ENCODE results near the gene LTN1.

LTN1 gene

DNA sequence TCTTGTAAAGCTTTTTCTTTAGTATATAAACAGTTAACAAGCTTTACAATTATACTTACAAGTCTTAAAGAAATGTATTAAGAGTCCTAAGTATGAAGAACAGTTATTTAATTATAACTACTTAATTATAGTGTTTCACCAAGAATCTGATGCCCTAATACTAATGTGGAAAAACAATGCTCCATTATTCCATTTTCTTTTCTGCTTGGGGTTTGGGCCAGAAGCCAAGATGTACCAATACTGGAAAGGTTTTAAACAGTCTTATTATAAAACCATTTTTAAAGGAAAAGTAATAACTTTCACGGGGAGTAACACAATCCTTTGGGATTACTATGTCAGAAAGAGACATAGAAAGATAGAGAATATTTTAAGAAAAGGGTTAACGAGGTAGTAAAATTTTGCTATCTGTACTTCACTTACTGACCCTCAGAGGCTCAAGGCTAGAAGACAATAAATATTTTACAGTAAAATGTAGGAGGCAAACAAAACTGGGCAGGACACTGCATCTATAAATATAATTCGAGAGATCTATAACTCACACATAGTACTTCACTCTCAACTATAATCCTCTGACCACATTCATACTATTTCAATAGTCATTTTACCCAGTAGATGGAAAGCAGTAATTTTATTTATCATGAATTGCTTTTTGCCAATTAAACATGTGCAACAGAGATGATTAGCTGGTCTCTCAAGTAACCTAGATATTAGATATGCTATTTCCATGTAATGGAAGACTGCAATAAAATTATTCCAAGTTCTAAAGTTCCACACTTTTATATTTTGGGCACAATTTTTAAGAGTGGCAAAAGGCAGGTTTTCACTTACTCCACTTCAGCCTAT is 63.9 kb downstream of the LTN1 start:
- no peak for DNase-seq

DNA sequence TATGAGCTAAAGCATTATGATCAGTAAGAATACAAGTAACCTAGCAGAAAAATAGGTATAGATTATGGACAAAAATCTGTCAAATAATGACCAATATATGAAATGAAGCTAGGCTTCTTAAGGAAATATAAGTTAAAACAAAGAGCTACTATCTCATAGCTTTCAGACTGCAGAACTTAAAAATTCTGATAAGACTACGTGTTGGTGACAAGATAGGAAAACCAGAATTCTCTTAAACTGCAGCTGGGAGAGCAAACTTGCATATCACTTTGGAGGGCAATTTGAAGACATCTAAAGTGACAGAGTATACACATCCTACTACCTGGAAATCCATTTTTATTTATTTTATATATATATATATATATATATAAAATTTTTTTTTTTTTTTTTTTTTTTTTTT is 65.5 kb downstream of the LTN1 start:
- DNase-seq, result no peak

DNA sequence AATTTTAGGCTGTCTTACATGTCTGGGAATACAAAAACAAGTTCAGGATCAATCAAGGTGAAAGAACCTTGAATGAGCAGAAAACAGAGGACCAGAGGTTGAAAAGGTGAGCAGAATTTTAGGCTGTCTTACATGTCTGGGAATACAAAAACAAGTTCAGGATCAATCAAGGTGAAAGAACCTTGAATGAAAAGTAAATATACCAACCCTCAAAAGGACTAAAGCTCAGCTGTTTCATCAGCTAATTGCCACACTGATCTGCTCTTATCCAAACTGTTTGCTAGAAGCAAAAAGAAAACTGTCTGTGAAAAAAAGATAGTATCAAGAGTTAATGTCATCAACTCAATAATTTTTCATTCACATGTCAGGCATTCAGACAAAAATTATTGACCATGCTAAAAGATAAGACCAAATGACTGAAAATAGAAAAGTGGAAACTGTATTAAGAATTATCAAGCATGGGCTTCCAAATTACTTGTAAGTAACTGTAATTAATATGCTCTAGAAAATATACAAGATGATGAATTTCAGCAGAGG is 69.2 kb downstream of the LTN1 start:
- no peak for DNase-seq

DNA sequence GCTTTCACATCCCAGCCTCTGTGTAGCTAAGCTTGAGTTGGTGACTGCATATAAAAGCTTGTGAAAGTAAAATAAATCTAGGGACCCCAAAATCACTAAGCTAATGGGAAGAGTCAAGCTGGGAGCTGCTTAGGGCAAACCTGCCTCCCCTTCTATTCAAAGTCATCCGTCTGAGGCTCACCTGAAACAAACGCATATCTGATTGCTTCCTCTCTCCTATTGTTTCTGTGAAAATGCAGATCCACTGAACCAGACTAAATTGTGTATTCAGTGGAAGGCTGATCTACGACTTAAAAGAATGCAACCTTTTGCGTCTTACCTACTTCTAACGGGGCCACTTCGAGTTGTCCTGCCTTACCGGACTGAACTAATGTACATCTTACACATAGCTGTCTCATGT is 70.3 kb downstream of the LTN1 start:
- DNase-seq, result no peak

DNA sequence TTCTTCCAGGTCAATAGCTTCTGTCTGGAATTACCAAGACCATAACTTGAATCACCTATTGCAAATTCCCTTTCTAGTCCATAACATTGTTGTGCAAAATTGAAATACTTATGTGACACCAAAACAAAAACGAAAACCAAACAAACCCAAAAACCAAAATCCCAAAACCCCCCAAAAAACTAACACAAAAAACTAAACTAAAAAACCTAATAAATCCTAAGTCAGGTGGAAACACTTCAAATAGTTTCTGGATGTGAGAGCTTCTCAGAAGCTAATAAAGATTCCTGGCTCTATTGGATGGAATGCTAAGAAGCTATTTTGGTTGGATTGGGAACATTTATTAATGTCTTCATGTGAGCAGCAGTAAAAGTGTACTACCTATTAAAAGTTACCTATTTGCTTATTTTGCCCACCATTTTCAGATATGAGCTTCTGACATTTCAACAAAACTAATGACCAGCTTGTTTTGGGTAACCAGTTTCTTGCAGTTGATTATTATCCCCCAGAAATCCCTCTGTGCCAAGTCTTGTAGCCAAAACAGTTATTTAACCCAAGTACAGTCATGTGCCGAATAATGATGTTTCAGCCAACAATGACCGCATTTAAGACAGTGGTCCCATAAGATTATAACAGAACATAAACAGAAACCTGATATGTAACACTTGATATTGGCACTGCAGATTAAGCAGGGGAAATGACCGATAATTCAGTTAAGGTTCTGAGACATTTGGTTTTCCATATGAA is 76.4 kb downstream of the LTN1 start:
- DNase-seq, result no peak

DNA sequence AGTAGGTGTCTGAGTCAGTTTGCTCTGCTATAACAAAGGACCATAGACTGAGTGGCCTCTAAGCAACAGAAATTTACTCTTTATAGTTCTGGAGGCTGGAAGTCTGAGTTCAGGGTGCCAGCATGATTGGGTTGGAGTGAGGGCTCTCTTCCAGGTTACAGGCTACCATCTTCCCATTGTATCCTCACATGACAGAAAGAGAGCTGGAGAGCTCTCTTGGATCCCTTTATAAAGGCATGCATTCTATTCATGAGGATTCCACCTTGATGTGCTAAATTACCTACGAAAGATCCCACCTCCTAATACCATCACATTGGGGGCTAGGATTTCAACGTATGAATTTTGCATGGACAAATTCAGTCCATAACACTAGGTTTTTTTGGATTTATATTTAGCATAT is 79.6 kb downstream of the LTN1 start:
- no peak for DNase-seq

DNA sequence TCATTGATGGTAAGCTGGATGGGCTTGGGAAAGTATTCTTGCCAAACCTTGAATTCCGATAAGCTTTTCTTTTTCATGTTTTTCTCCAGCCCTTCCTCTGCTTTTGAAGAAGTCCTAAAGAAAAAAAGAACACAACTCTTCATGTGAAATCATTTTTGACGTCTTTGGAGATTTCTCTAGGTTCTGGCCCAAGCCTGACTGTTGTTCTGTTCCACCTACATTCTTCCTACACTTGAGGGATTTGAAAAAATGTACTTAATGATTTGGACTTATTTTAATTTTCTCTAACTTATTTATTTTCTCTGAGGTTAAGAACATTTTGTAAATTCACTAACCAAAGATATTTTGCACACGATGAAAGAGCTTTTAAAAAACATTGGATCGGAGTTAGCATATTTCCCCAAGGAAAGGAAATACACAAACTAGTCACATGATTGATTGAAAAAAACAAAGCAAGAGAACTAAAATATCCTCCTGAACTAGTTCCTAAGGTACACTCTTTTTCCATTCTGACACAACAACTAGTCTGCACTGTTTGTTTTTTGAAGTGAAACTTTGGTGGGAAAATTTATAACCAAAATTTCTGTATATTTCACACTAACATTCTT is 82.3 kb downstream of the LTN1 start:
- no peak for DNase-seq

DNA sequence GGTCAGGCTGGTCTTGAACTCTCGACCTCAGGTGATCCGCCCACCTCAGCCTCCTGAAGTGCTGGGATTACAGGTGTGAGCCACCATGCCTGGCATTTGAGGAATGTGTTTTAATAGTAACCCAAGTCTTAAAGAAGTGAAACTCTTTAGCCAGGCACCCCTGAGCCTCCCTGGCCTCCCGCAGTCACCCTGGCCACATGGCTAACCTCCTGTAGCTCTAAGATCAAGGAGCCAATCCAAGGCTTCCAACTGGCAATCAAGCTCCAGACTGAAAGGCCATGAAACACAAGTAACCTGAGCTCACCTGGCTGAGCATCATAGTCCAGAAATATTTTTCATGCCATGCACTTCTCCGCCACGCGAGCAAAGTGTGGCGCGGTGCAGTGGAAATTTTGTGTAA is 84.3 kb downstream of the LTN1 start:
- DNase-seq, result no peak

DNA sequence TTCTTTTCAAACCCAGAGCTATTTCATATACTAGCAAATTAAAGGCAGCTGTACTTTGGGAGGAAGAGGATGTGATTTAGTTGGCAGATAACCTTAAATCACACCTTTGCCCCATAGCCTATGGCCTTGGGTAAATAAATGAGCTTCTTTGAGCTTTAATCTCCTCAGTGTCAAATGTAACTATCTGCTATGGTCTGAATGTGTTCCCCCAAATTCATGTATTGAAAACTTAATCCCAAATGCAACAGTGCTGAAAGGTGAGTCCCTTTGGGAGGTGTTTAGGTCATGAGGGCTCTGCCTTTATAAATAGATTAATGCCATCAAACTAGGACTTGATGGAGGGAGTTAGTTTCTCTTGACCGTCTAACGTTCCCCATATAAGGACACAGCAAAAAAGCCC is 85.8 kb downstream of the LTN1 start:
- DNase-seq, result no peak

DNA sequence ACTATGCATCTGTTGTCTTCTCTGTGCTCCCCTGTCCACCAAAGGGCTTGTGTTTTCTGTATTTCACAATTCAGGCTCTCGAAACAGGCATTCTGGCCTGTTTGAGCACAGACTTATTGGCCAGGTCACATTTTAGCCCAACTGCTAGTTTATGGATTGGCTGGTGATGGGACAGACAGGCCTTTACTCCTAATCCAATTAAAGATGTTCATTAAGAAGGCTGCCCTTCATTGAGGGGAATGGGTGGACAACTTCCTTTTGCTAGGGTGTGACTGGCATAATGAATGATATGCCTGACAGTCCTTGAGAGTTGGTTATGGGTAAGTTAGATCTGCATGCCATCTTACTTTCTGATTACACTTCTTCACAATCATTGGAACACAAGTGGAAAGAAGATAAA is 86.4 kb downstream of the LTN1 start:
- no peak for DNase-seq

DNA sequence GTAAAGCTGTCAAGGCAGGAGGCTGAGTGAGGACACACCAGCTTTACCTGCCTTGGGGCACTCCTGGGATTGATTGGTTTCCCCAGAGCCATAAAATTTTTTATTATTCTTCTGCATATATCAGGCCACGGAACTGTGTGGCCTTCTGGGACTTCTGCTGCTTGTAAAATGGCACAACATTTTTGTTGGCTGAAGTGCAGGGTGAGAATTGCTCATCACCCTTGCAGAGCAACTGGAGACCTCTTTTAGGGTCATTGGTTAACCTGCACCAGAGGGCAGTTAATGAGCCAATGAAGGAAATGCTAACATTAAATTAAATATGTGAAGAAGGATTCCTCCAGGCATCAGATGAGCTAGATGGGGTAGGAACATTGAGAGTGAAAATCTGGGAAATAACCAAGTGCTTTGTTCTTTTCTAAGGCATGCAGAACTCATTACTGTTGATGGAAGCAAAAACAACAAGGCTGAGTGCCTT is 87.7 kb downstream of the LTN1 start:
- DNase-seq, result no peak

DNA sequence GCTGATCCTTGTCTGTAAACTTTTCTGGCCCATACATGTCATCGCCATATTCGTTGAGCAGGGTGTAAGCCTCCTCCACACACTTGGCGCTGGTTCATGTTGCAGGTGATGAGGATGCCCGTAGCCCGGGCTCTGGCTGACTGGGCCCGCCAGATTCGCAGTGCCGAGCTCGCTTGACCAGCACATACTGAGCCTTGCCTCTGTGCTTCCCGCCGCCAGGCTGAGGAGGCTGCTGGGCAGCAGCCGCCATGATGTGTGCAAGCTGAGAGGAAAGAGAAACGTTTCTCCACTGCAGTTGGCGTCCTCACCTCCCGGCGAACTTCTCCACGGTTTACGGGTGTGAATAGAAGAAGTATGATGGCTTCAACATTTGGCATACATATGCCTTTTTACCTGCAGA is 89.2 kb downstream of the LTN1 start:
- no peak for DNase-seq

DNA sequence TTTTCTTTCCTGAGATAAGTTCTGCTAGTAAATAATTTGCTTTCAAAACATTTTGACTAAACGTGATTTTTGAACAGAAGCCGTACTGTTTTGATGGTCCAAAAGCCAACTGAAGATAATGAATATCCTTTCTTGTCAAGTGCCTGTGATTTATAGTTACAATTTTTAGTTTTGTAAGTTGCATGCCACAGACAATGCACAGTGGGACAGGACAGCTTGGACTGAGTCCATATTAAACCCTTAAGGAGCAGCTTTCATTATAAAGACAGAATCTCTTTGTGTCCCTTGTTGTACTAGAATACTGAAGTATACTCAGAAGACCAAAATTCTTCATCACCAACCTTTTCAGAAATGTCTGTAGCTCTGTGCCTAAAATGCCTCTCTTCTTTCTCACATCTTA is 92.2 kb downstream of the LTN1 start:
- DNase-seq, result no peak

DNA sequence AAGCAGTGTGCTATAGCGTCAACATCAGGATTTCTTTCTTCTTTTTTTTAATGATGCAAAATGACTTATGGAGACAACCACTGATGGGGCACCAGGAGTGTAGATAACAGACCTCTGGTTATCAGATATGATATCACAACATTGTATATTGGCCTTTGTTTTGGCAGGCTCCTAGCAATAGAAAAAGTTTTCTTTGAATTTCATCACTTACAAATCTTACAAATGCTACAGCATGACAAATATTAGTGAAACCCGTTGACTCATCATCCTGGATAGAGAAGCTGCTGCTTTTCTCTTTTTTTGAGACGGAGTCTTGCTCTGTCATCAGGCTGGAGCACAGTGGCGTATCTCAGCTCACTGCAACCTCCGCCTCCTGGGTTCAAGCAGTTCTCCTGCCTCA is 92.9 kb downstream of the LTN1 start:
- DNase-seq, result no peak

DNA sequence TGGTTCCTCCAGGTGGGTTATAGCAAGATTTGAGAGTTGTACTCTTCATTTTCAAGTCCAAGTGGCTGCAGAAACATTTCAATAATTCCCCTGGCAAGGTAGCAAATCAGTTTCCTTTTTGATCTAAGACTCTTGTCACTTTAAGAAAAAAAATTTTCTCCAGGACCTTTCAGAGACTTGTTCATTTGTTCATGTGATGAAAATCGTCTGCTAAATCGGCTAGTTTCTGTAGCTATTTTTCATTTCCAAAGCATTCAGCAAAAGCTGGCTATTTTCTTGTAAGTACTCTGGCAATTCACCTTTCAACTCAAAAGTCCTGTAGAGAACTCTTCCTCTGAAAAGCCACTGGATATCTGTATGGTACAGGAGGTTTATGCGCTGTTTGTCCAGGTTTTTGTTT is 93.5 kb downstream of the LTN1 start:
- no peak for DNase-seq

DNA sequence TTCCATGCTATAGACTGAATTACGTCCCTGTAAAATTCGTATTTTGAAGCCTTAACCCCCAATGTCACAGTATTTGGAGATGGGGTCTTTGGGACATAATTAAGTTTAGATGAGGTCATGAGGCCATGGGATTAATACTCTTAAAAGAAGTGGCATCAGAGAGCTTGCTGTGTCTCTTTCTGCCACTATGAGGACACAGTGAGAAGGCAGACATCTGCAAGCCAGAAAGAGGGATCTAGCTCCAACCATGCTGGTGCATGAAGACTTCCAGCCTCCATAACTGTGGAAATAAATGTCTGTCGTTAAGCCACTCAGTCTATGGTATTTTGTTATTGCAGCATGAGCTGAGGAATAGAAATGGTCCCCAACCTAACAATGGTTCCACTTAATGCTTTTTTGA is 99.0 kb downstream of the LTN1 start:
- no peak for DNase-seq

DNA sequence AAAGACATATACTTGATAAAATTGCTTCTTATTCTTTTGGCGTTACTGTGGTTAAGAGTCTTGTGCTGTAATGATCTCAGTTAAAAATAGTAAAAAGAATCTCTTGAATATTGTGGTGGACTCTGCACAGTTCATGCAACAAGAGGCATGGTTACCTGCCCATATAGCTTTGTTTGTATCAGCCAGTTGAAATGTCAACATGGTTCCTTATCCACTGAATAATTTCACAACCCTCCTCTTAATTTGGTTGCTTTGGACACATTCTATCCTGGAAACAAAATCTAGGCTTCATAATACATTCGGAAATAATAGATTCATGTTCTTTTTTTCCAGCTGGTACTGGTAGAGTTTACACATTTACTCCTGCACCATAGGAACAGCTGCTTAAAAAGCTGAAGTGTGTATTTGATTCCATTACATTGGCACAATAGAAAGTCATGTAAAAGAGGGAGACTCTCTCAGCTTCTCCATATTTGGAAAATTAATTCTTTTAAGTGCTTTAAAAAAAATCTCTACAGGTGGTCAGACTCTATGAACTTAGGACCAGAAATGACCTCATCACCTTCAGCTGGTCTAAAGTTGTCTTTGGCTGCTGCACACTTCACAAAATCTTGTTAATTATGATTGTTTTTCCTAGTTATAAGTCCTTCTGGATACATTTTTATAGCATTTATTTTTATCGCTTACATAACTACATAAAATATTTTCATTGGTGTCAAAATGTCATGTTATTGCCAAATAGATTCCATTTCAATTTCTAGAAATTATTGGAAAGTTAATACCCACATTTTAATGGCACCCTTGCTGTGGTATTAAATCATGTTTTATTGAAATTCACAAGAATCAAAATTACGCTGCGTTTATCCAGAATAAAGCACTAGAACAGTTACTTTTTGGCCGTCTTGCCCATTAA is 100.2 kb downstream of the LTN1 start:
- DNase-seq, result no peak

DNA sequence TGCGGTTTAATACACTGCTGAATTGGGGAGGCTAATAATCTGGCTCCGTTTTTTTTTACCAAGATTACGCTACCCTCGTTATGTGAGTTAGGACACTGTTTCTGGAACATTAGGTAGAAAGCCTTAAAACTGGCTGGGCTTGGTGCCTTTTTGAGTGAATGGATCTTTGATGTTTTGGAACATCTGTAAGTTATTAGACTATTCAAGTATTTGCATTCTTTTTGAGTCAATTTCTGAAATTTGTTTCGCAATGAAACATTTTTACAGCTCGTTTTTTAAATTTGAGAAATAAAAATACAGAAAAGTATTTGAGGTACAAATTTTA is 106.9 kb downstream of the LTN1 start:
- no peak for DNase-seq

DNA sequence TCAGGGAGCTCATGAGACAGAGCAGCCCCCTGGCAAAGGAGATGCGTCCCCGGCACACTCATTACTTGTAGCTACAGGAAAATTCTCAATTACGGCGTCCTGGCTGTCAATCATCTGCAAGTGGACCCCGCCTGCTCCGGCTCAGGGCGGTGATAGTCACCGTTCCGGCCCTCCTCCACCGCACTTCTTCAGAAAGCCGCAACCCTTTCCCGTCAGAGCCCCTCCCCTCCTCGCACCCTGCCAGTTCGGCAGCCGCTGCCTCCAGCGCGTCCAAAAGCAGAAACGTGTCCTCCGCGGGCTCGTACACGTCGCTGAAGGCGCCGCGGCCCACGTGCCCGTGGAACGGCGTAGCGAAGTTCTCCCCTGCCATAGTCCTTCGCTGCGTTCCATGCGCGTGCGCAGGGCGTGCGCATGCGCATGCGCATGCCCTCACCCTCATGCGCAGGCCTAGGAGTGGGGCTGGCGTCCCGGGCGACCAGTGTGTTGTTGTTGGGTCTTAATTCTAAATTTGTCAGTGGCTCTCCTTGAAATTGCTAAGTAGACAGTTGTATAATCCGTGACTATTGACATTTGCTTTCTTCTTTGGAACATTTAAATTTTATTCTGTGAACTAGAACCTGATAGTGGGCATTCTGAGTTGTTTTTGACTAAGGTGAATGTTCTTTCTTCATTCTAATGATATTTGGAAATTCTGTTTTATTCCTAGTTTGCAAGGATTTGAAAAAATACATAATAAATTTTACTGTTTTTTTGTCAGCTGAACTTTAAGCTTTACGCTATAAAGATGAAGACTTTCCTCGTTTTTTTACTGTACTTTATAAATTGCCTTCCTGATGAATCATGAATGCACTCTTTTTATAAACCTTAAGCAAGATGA is 107.5 kb downstream of the LTN1 start:
- DNase-seq, result peak; percentile 91

DNA sequence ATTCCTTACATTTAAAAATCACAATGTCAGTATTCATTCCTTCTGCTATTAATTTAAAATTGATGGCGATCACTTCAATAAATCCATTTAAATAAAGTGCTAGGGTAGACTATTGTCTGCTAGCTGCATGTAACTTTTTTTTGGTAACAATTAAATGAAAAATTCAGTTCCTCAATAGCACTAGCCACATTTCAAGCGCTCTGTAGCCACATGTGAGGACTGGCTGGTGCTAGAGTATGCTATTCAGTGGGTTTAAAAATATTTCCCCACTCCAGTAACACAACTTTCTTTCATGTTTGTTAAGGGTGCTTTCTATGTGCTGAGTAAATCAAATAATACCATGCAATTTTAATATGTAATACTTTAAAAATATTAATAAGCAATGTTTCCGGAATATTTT is 108.2 kb downstream of the LTN1 start:
- DNase-seq, result no peak

DNA sequence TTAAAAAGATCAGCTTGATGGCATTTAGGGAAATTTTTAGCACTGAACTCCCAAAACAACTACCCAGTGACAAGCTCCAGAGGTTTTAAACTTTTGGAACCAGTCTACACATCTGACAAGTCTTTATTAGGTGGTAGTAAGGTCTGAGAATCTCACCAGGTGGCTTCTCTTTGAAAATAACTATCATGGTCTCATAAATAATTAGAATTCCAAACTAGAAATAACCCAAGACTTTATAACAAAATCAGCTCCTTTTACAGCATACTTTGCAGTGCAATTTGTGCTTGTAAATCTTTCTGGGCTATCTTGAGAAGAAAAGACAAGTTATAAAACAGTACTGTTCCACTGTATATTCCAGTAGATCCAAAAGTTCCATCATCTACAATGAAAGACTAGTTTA is 108.7 kb downstream of the LTN1 start:
- DNase-seq, result no peak

DNA sequence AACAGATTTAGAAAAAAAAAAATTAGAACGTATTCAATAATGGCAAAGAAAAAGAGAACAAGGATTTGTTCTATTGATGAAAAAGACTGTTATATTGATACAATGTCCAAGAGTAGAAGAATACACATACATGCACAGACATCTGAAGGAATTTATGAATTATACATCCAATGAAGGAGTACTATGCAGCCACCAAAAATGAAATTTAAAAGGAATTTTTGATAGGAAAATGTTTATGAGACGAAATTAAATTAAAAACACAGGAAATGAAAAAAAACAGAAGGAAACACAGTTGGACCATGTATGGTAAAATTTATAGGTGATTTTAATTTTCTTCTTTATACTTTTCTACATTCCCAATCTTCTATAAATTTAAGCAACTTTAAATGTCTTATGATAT is 110.3 kb downstream of the LTN1 start:
- DNase-seq, result no peak

All from activated CD4-positive, CD25-positive, alpha-beta regulatory T cell treated with anti-CD3 and anti-CD28 coated beads, Interleukin-2, amount 50 U/mL, for 72 hours (primary cell).